Stimulated activated naive CD4-positive, alpha-beta T cell treated with Interleukin-2 at 50 U/mL for 16 hours (primary cell): ENCODE results near the gene ZNF423.

Experiments used
- DNase-seq: peaks from one replicate; lab custom pipeline; 2025; lab: John Stamatoyannopoulos, UW

ZNF423 gene

GRCh38 chr16:49824593-49824992, 31.3 kb downstream of the ZNF423 start:
- no peak for DNase-seq

DNA sequence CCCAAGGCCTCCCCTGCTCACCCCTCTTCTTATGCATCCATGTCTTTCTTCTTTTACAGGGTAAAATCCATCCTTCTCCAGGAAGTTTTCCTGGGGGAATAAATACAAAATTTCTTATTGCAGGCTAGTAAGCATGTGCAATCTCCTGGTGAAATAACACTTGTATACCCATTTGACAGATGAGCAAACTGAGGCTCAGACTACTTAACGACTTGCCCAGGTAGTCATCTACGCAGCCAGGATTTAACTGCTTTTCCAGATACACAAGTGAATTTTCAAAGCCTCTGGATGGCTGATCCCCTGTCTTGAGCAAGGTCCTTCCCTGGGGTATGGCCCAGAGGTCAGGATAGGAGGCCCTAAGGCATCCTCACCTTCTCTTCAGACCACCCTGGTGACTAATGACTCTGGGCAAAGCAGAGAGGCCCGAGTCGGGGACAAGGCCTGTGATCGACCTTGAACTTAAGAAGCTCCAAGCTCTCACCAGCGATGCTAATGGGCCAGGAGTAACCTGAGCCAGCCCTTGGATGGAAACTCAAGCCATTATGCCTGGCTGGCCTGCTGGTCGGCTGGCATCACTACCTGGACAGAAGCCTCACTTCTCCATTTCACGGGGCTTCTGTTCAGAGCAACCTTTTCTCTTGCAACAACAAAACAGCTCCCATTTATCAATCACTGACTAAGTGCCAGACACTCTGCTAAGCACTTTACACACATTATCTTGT, 33.1 kb downstream of the ZNF423 start:
- no peak for DNase-seq

DNA sequence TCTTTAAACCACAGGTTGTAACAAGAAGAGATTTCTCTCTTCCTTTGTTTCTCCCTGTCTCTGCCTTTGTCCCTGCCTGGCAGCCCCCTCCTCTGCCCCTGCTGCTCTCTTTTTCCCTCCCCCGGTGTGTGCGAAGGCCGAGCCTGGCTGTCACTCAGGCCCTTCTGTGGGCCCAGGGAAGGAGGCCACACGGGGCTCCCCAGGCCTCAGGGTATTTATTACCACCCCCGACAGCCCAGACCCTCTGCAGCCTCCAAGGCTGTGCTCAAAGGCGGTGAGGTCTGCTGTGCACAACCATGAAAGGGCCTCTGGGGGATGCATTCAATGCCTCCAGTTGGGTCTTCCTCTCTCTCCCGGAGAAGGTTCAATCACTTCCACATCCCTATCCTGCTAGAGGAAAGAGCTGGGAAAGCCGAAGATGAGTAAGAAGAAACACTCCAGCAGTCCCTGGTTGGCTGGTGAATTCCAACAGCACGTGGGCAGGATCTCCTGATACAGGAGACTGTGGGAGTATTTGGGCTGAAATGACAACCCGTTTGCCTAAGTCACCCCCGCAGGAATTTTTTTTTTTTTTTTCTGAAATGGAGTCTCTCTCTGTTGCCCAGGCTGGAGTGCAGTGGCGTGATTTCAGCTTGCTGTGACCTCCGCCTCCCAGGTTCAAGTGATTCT, 34.2 kb downstream of the ZNF423 start:
- no peak for DNase-seq

GRCh38 chr16:49821156-49821555, 34.8 kb downstream of the ZNF423 start:
- no peak for DNase-seq

DNA sequence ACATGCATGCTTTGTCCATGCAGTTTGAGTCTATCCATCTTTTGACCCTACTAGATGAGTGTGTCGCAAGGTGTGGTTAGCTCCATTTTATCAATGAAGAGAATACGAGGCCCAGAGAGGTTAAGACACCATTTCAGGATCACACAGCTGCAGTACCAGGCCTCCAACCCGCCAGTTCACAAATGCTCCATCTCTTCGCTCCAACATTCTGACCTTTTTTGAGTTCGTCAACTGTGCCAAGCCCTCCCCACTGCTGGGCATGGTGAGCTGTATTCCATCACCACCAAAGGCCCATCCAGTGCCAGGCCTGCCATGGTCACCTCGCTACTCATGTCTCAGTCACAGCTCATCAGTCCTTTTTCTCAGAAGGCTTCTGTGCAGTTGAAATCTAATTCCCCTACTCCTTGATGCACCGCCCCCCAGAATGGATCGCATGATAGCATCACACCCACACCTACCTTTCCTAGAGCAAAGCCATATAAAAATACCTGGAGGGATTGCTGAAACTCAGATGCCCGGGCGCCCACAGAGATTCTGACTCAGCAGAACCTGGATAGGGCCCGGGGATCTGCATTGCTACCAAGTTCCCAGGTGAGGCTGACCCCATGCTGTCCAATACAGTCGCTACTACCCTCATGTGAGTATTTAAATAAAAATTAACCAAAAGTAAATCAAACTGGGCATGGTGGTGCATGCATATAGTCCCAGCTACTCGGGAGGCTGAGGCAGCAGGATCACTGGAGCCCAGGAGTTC, 38.0 kb downstream of the ZNF423 start:
- DNase-seq = no peak

GRCh38 chr16:49816875-49817274, 39.0 kb downstream of the ZNF423 start:
- no peak for DNase-seq

GRCh38 chr16:49811644-49812334, 44.1 kb downstream of the ZNF423 start:
- DNase-seq = no peak

GRCh38 chr16:49810831-49811230, 45.1 kb downstream of the ZNF423 start:
- DNase-seq = no peak

GRCh38 chr16:49809561-49809960, 46.4 kb downstream of the ZNF423 start:
- DNase-seq = no peak

- DNase-seq = no peak
Observed at GRCh38 chr16:49809062-49809461, 46.9 kb downstream of the ZNF423 start.

- DNase-seq = no peak
Observed at GRCh38 chr16:49806446-49806845, 49.5 kb downstream of the ZNF423 start.

GRCh38 chr16:49801290-49801689, 54.6 kb downstream of the ZNF423 start:
- no peak for DNase-seq

GRCh38 chr16:49800876-49801275, 55.0 kb downstream of the ZNF423 start:
- no peak for DNase-seq

DNA sequence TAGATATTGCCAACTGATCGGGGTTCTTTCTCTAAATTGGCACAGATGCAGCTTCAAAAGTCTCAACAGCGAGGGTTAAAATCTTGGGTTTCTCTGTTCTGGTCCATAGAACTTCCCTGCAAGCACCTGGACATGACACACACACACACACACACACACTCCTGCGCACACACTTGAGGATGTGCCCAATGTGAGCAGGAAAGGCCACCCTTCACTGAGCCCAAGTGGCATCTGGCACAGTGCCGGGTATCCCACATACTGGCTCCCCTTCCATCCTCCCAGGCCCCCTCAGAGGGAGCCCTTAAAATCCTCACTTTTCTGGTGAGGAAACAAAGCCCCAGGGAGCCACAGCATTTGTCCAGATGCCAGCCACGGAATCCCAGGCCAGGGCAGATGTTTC, 55.5 kb downstream of the ZNF423 start:
- no peak for DNase-seq

- DNase-seq = no peak
Observed at GRCh38 chr16:49799172-49799571, 56.7 kb downstream of the ZNF423 start.

DNA sequence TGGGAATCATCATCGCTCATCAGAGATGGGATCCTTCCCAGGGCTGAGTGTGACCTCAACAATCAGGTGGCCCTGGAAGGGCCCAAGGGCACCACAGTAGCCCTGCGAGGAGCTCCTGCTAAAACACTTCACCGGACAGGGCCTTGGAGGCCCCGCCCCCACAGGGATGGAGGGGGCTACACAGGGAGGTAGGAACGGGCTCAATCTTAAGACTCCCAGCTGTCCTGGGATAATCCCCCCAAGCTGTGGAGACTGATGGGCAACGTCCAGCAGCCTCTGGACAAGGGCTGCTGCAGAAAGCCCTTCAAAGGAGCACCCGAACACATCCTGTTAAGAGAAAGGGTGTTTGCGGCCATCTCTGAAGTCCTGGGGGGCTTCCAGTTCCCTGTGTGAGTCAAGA, 60.4 kb downstream of the ZNF423 start:
- no peak for DNase-seq

DNA sequence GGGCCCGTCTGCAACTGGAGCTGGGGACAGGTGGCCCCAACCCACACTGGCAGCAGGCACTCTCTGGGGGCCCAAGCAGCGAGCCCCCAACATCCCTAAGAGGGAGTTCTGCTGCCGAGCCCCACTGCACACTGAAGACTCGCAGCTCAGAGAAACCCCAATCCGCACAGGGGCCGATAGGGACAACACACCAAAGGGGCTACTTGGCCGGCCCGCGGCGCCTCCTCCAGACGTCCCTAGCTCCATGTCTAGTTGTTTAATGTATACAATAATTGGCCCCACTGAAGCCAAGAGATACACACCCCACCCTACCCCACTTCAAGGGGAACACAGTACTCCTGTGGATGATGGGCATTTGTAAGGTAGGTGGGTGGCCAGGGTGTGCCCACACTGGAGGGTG, 62.7 kb downstream of the ZNF423 start:
- DNase-seq = no peak

DNA sequence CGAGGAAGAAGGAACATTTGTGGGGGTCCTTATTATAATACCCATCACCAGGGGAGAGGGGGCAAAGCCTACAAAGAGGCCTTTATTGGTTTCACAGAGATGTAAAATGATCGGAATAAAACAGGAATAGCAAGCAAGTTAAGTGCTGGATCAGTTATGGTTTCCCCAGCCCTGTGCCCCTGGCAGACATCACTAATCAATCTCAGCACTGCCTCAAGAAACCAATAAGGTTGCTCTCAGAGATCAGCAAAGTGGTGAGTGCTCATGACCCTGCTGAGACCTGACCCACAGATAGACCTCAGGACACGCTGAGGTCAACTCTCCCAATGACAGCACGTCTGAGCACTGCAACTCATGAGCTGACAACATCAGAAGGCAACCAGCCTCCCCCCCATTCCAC, 66.3 kb downstream of the ZNF423 start:
- no peak for DNase-seq

DNA sequence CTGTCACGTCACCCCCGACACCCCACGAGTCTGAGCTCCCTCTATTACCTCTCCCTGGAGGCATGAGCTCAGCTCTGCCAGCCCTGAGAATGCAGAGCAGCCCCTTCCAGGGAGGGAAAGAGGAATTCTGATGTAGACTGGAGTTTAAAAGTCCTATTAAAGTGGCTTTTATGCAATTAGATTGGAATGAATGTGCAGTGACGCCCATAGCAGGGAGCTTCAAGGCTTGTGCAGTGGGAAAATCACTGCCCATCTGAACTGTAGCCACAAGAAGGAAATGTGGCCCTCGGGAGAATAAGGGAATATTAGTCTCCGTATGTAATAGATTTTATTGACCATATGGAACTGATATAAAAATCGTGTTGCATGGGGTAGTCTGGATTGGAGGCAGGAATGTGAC, 66.9 kb downstream of the ZNF423 start:
- no peak for DNase-seq

DNA sequence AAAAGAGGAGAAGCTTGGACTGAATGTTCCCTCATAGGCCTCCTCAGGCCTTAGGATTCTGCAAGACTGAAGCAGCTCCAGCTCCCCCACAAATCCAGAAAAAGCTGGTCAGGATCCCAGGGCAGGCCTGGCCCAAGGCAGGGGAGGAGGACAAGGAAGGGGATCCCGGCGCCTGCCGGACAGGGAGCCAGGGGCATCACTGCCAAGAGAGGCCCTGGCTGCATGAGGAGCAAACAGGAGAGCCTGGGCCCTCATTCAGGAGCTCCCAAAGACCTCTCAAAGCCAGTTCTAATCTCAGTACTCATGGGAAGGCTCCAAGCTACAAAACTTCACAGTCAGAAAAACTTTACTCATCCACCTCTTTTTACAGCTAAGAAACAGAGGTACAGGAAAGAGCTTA, 67.3 kb downstream of the ZNF423 start:
- DNase-seq = no peak

DNA sequence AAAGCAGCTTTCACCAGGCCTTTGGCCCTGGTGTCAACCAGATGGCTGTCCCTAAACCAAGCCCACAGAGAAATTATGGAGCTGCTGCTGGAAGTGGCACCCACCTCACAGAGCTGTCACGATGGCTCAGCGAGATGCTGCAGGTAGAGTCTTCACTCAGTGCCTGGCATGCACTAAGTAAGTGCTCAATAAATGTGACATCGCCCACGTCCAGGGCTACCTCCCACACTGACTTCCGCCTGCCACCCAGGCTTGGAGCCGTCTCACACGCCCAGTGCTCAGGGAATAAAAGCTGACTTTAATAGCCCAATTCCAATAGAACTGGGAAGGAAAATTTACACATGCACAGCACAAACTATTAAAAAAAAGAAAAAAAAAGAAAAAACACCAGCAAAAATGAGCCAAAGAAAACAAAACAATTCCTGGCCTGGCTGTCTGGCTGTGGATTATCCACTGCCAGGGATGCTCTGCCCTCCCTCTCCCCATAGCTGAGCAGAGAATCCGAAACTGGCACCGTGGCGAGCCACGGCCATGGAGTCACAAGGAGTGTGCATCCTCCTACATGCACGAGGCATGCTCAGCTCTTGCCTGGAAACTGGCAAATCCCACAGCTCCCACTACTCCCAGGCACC, 68.9 kb downstream of the ZNF423 start:
- DNase-seq = no peak

- no peak for DNase-seq
Observed at GRCh38 chr16:49785970-49786369, 69.9 kb downstream of the ZNF423 start.
